SK-N-SH (cell line): Measurements from ENCODE around the gene SCAMP5. TPM values are rescaled to one million over a fixed set of nuclear protein-coding genes. Genes with fewer than 3 reads are reported as not detected.

Source experiments
- CTCF ChIA-PET: fragments of 300-600, 350-600 bp; formaldehyde crosslinking; extraction: SDS; loops from one replicate; lab custom pipeline; 2021; lab: Yijun Ruan, JAX
- POLR2A ChIA-PET: fragments of 350-600 bp; sonication (Branson Sonifier 250); formaldehyde crosslinking; extraction: SDS; loops from one replicate; lab custom pipeline; 2020; ENCODE audit warnings: antibody characterized with exemption, inconsistent platforms; lab: Yijun Ruan, JAX
- DNase-seq: peaks from one replicate; pipeline ENCODE4 v3.0.0; 2012
- H2AFZ ChIP-seq: fragments of 200-600 bp; sonication (generic); 2 replicates; pipeline ENCODE4 v1.8.1; 2016; ENCODE audit warnings: antibody characterized with exemption, mild to moderate bottlenecking, low read depth
- H3F3A ChIP-seq: fragments of 200-600 bp; sonication (generic); replicated peaks from 2 replicates; pipeline ENCODE3; 2016; ENCODE audit warnings: antibody characterized with exemption, mild to moderate bottlenecking; ENCODE audit not compliant: insufficient read depth
- H3K27ac ChIP-seq, 2 experiments: fragments of 200-500 bp in 1 of 2; fragments of 200-600 bp in 1 of 2; sonication (Bioruptor generic) in 1 of 2; sonication (generic), shearing (Covaris generic) in 1 of 2; 2 replicates each; pipeline versions ENCODE4 v1.5.1 to v1.6.1; 2014 to 2016; ENCODE audit warnings: low read depth in 2 of 2, inconsistent platforms in 1 of 2, low read length in 1 of 2, mild to moderate bottlenecking in 1 of 2, mixed read lengths in 1 of 2
- H3K27me3 ChIP-seq: fragments of 200-600 bp; sonication (generic), shearing (Covaris generic); 2 replicates; pipeline ENCODE4 v1.6.1; 2016; ENCODE audit warnings: mixed run types; ENCODE audit not compliant: insufficient read depth
- H3K36me3 ChIP-seq, 2 experiments: fragments of 200-500 bp in 1 of 2; fragments of 200-600 bp in 1 of 2; sonication (Bioruptor generic) in 1 of 2; sonication (generic) in 1 of 2; replicated peaks in 1 of 2; 2 replicates each; pipeline versions ENCODE3 to v1.5.1; 2014 to 2016; ENCODE audit warnings: low read length in 1 of 2, mild to moderate bottlenecking in 1 of 2; ENCODE audit not compliant: insufficient read depth in 2 of 2, control insufficient read depth in 1 of 2
- H3K4me1 ChIP-seq, 2 experiments: fragments of 200-500 bp in 1 of 2; fragments of 200-600 bp in 1 of 2; sonication (Bioruptor generic) in 1 of 2; sonication (generic), shearing (Covaris generic) in 1 of 2; 2 replicates each; pipeline versions ENCODE4 v1.5.1 to v1.6.1; 2014 to 2016; ENCODE audit warnings: low read depth in 1 of 2, low read length in 1 of 2, mixed run types in 1 of 2; ENCODE audit not compliant: insufficient read depth in 2 of 2, control insufficient read depth in 1 of 2
- H3K4me2 ChIP-seq: fragments of 200-600 bp; sonication (generic), shearing (Covaris generic); 2 replicates; pipeline ENCODE4 v1.6.1; 2017; ENCODE audit warnings: mixed run types
- H3K4me3 ChIP-seq, 2 experiments: fragments of 200-500 bp in 1 of 2; fragments of 200-600 bp in 1 of 2; sonication (Bioruptor generic) in 1 of 2; sonication (generic), shearing (Covaris generic) in 1 of 2; 2 replicates each; pipeline versions ENCODE4 v1.5.1 to v1.8.1; 2014 to 2016; ENCODE audit warnings: low read depth in 2 of 2, inconsistent platforms in 1 of 2, low read length in 1 of 2, mild to moderate bottlenecking in 1 of 2, mixed read lengths in 1 of 2, moderate library complexity in 1 of 2
- H3K79me2 ChIP-seq: fragments of 200-600 bp; sonication (generic); 2 replicates; pipeline ENCODE4 v1.8.1; 2017; ENCODE audit warnings: mild to moderate bottlenecking; ENCODE audit not compliant: insufficient read depth
- H3K9ac ChIP-seq: fragments of 200-600 bp; sonication (generic); 2 replicates; pipeline ENCODE4 v1.6.1; 2017; ENCODE audit warnings: mixed run types
- H3K9me2 ChIP-seq: fragments of 200-600 bp; sonication (generic); 2 replicates; pipeline ENCODE4 v1.6.1; 2017; ENCODE audit warnings: mixed run types
- H3K9me3 ChIP-seq: fragments of 200-600 bp; sonication (generic); 2 replicates; pipeline ENCODE4 v1.6.1; 2017; ENCODE audit warnings: mixed run types, mild to moderate bottlenecking, moderate library complexity
- H4K20me1 ChIP-seq: fragments of 200-600 bp; sonication (generic); 2 replicates; pipeline ENCODE4 v1.6.1; 2017; ENCODE audit warnings: mild to moderate bottlenecking, mixed run types; ENCODE audit not compliant: insufficient read depth
- EP300 ChIP-seq, 2 experiments: IDR thresholded peaks; 2 replicates each; pipeline versions ENCODE4 v1.4.0 to v1.6.1; 2012; ENCODE audit warnings: borderline replicate concordance in 1 of 2, low read depth in 1 of 2, low read length in 1 of 2
- FOSL2 ChIP-seq: IDR thresholded peaks from 2 replicates; pipeline ENCODE4 v1.4.0; 2012; ENCODE audit warnings: low read depth, mild to moderate bottlenecking, moderate library complexity, borderline replicate concordance
- FOXM1 ChIP-seq: IDR thresholded peaks from 2 replicates; pipeline ENCODE4 v1.4.0; 2012; ENCODE audit warnings: low read depth, mild to moderate bottlenecking
- GABPA ChIP-seq: IDR thresholded peaks from 2 replicates; pipeline ENCODE4 v1.4.0; 2012; ENCODE audit warnings: low read depth, mild to moderate bottlenecking
- GATA2 ChIP-seq: sonication (generic); formaldehyde crosslinking; IDR thresholded peaks from 2 replicates; pipeline ENCODE4 v1.5.0; 2020; ENCODE audit warnings: mild to moderate bottlenecking, missing genetic modification reagents
- IRF3 ChIP-seq: fragments of 150-350 bp; IDR thresholded peaks from 2 replicates; pipeline ENCODE4 v1.6.1; 2016; ENCODE audit warnings: mild to moderate bottlenecking, low read depth, low read length
- MAX ChIP-seq: IDR thresholded peaks from 2 replicates; pipeline ENCODE4 v1.4.0; 2012; ENCODE audit warnings: low read depth
- MEF2A ChIP-seq: IDR thresholded peaks from 2 replicates; pipeline ENCODE4 v1.4.0; 2012; ENCODE audit warnings: low read depth, borderline replicate concordance
- MXI1 ChIP-seq: IDR thresholded peaks from 2 replicates; pipeline ENCODE4 v1.6.1; 2012; ENCODE audit warnings: mild to moderate bottlenecking, low read depth, low read length, improper control_type of control experiment
- NFIC ChIP-seq: IDR thresholded peaks from 2 replicates; pipeline ENCODE4 v1.4.0; 2012; ENCODE audit warnings: borderline replicate concordance
- PBX3 ChIP-seq: IDR thresholded peaks from 2 replicates; pipeline ENCODE4; 2012
- RAD21 ChIP-seq: IDR thresholded peaks from 2 replicates; pipeline ENCODE4 v1.6.1; 2012; ENCODE audit warnings: mild to moderate bottlenecking, low read length
- RCOR1 ChIP-seq: fragments of 150-350 bp; IDR thresholded peaks from 2 replicates; pipeline ENCODE4 v1.6.1; 2017; ENCODE audit warnings: antibody characterized with exemption, low read length
- RFX5 ChIP-seq: IDR thresholded peaks from 2 replicates; pipeline ENCODE4 v1.6.1; 2012; ENCODE audit warnings: mild to moderate bottlenecking, improper control_type of control experiment, low read length
- TAF1 ChIP-seq: IDR thresholded peaks from 2 replicates; pipeline ENCODE4 v1.6.1; 2012; ENCODE audit warnings: low read depth, mild to moderate bottlenecking, low read length, moderate library complexity, borderline replicate concordance
- TCF12 ChIP-seq: IDR thresholded peaks from 2 replicates; pipeline ENCODE4 v1.4.0; 2012
- USF1 ChIP-seq: IDR thresholded peaks from 2 replicates; pipeline ENCODE4 v1.4.0; 2012; ENCODE audit warnings: low read depth, borderline replicate concordance
- USF2 ChIP-seq: fragments of 150-350 bp; IDR thresholded peaks from 2 replicates; pipeline ENCODE4 v1.6.1; 2017; ENCODE audit warnings: antibody characterized with exemption, low read length, low read depth, borderline replicate concordance
- YY1 ChIP-seq: IDR thresholded peaks from 2 replicates; pipeline ENCODE4 v1.4.0; 2012; ENCODE audit warnings: low read depth, mild to moderate bottlenecking
- ZBTB33 ChIP-seq: IDR thresholded peaks from 2 replicates; pipeline ENCODE4 v1.4.0; 2012; ENCODE audit warnings: low read depth, borderline replicate concordance
- WGBS: methylation state at CpG from one replicate; pipeline ENCODE4 v1.1.6; 2017; ENCODE audit warnings: low lambda C conversion rate; 5-methylcytosine and 5-hydroxymethylcytosine counted together
- polyA plus RNA-seq, 3 experiments: library from polyadenylated mRNA; depleted of rRNA; stranded (reverse); fragments of >200 nt; gene quantifications; 2 replicates each; pipeline ENCODE4 v1.2.3, GENCODE V29; 2012

Gene SCAMP5
- polyA plus RNA-seq, 1 of the 3 experiments (the other 2 are of a cell fraction) = 27.9 TPM

GRCh38 chr15:75021341-75021740 is 26.0 kb downstream of the SCAMP5 start:
- H2AFZ ChIP-seq = no peak overlapping the region
- H3K79me2 ChIP-seq = peaks cover 15% of the 10 kb centered on the region
- ChIA-PET CTCF (interaction anchor here (1.5 kb wide), 1 partner anchor 180 kb away, joined by 4 read pairs; the partner anchor contains the start of gene C15orf39), POLR2A (interaction anchor here (1.2 kb wide), 1 partner anchor 18 kb away, joined by 3 read pairs; no protein-coding TSS in a partner anchor)
- H3F3A ChIP-seq = no peaks in the 10 kb centered on the region
- no peaks in the 10 kb centered on the region for H3K9me2 ChIP-seq
- no peaks in the 10 kb centered on the region for H4K20me1 ChIP-seq
- H3K27ac ChIP-seq = no peak overlapping the region
- no peak overlapping the region for H3K9ac ChIP-seq
- no peak for DNase-seq
- H3K4me1 ChIP-seq = peaks cover 0 to 6% of the 10 kb centered on the region in 2 experiments; a peak in 1 of 4 replicates
- H3K27me3 ChIP-seq = no peaks in the 10 kb centered on the region
- H3K4me2 ChIP-seq = no peak overlapping the region
- peaks cover 0 to 13% of the 10 kb centered on the region in 2 experiments for H3K36me3 ChIP-seq
- no peak overlapping the region for H3K4me3 ChIP-seq
- no peaks in the 10 kb centered on the region for H3K9me3 ChIP-seq
- WGBS = 100% methylated on average over 7 of the region's 8 CpGs
- TF ChIP-seq RFX5 = no peak
- TF ChIP-seq MXI1 = no peak
- no peak for TF ChIP-seq PBX3
- TF ChIP-seq NFIC = no peak
- no peak for TF ChIP-seq ZBTB33
- TF ChIP-seq RAD21 = no peak
- no peak for TF ChIP-seq FOSL2
- TF ChIP-seq MEF2A = no peak
- TF ChIP-seq IRF3 = no peak
- TF ChIP-seq USF1 = no peak
- TF ChIP-seq FOXM1 = no peak
- no peak for TF ChIP-seq USF2
- no peak for TF ChIP-seq RCOR1
- TF ChIP-seq YY1 = no peak
- no peak for TF ChIP-seq TCF12
- no peak for TF ChIP-seq MAX
- TF ChIP-seq TAF1 = no peak
- TF ChIP-seq GABPA = no peak
- TF ChIP-seq EP300 (IDR thresholded peaks at IDR 0.05; ENCODE audit: borderline replicate concordance in 1 of 2, low read depth in 1 of 2, low read length in 1 of 2) = no peak
- TF ChIP-seq GATA2 (CRISPR knock-in tag) = no peak
